Right cardiac atrium (tissue), 5 donors: Measurements from ENCODE around the gene SLC25A13. TPM values are rescaled to one million over a fixed set of nuclear protein-coding genes. Genes with fewer than 3 reads are reported as not detected.
"Not testable (repeated sequence)": the region's sequence is repeated elsewhere in the genome, so short reads cannot be mapped to it uniquely, and the experiment has no call there.

Experiments used
- ATAC-seq, 2 donors: fragments of 200-7000 bp; cut with Tn5 transposase; one replicate each; pipeline versions ENCODE4 v1.8.0 to v1.9.1; 2020; ENCODE audit warnings: moderate library complexity in 2 of 2, mild to moderate bottlenecking in 1 of 2
- DNase-seq, 3 donors: peaks; one replicate each; pipeline ENCODE4 v3.0.0-alpha.2; 2020
- H3K27ac ChIP-seq: one replicate; pipeline ENCODE4 v1.5.1; 2013; ENCODE audit warnings: mild to moderate bottlenecking, low read length, control low read depth, moderate library complexity
- H3K27me3 ChIP-seq: one replicate; pipeline ENCODE4 v1.6.1; 2013; ENCODE audit not compliant: control insufficient read depth, insufficient read depth
- H3K4me1 ChIP-seq: one replicate; pipeline ENCODE4 v1.6.1; 2013; ENCODE audit warnings: low read length; ENCODE audit not compliant: control insufficient read depth, insufficient read depth
- H3K4me3 ChIP-seq: one replicate; pipeline ENCODE4 v1.5.1; 2013; ENCODE audit warnings: low read length, control low read depth
- H3K9me3 ChIP-seq: one replicate; pipeline ENCODE4 v1.6.1; 2013; ENCODE audit warnings: low read length; ENCODE audit not compliant: control insufficient read depth
- WGBS: extraction: QIAGEN DNeasy Blood & Tissue Kit; methylation state at CpG from one replicate; pipeline ENCODE4 v1.1.7; 2013; 5-methylcytosine and 5-hydroxymethylcytosine counted together
- intact Hi-C, 4 donors: fragments of 100-400 bp; cut with DNase I; formaldehyde crosslinking; loops; one replicate each; pipeline versions ENCODE4 v1.11.0 to v1.14.0; 2022 to 2023
- polyA plus RNA-seq: library from polyadenylated mRNA; stranded (reverse); fragments of 200-250 nt; gene quantifications from one replicate; pipeline ENCODE4 v1.2.3, GENCODE V29; 2013
- total RNA-seq, 4 donors: library from RNA; stranded (reverse); fragmentation: NEBNext Ultra II Directional; extraction: Animal tissue kit (Norgen Biotek cat#: 25700); gene quantifications; one replicate each; pipeline ENCODE4 v1.2.1, GENCODE V29; 2021
- donor health status: healthy with polysubstance abuse.
- donor health status: DM: no; HTN: yes; CAD: no.
- donor health status: DM: no; HTN: no; CAD: no.
- donor health status: DM: no; HTN: yes; CAD: no; lungs with severe emphysema.
- donor health status: DM: yes; HTN: yes; CAD: no.

SLC25A13 gene
- total and polyA plus RNA-seq, 5 donors = 4.5 to 23.3 (median 12.1) TPM

- intact Hi-C loops, H3K27ac ChIP-seq, H3K27me3 ChIP-seq, H3K4me1 ChIP-seq, ATAC-seq, H3K9me3 ChIP-seq, DNase-seq, H3K4me3 ChIP-seq: not testable (repeated sequence)
- WGBS = 94% methylated on average over 6 of the region's 6 CpGs
These were observed 167.4 kb downstream of the SLC25A13 start for GRCh38 chr7:96154506-96154905.

- no peak for ATAC-seq
- Histone ChIP-seq H3K4me1 (no peaks in the 10 kb centered on the region), H3K4me3 (no peak overlapping the region), H3K27ac (no peak overlapping the region), H3K9me3 (no peaks in the 10 kb centered on the region), H3K27me3 (no peaks in the 10 kb centered on the region)
- 94% methylated on average over 5 of the region's 5 CpGs for WGBS
- no peak for DNase-seq
- intact Hi-C loops = no loop called here
These were observed 169.2 kb downstream of the SLC25A13 start for GRCh38 chr7:96152706-96153105.

GRCh38 chr7:96151889-96152288, 170.0 kb downstream of the SLC25A13 start:
- 92% methylated on average over 3 of the region's 3 CpGs for WGBS
- Histone ChIP-seq H3K4me3 (no peak overlapping the region), H3K9me3 (no peaks in the 10 kb centered on the region), H3K4me1 (no peaks in the 10 kb centered on the region), H3K27ac (no peak overlapping the region), H3K27me3 (no peaks in the 10 kb centered on the region)
- DNase-seq (no peak), ATAC-seq (no peak)
- intact Hi-C loops = no loop called here

GRCh38 chr7:96144260-96144526, 177.7 kb downstream of the SLC25A13 start:
- intact Hi-C loops = no loop called here
- no peak for DNase-seq
- Histone ChIP-seq H3K9me3 (no peaks in the 10 kb centered on the region), H3K27me3 (no peaks in the 10 kb centered on the region), H3K4me1 (no peaks in the 10 kb centered on the region), H3K27ac (no peak overlapping the region), H3K4me3 (no peak overlapping the region)
- 70% methylated on average over 1 of the region's 1 CpG for WGBS
- ATAC-seq = no peak

GRCh38 chr7:96143495-96144259, 178.2 kb downstream of the SLC25A13 start:
- no peaks in the 10 kb centered on the region for H3K9me3 ChIP-seq
- intact Hi-C loops = no loop called here
- H3K27me3 ChIP-seq = no peaks in the 10 kb centered on the region
- no peak overlapping the region for H3K4me3 ChIP-seq
- ATAC-seq (no peak), DNase-seq (no peak)
- H3K4me1 ChIP-seq = no peaks in the 10 kb centered on the region
- WGBS = 92% methylated on average over 1 of the region's 1 CpG
- H3K27ac ChIP-seq = no peak overlapping the region

GRCh38 chr7:96136600-96137239, 185.2 kb downstream of the SLC25A13 start:
- ATAC-seq (no peak), DNase-seq (no peak)
- Histone ChIP-seq H3K27me3 (no peaks in the 10 kb centered on the region), H3K4me1 (no peaks in the 10 kb centered on the region), H3K9me3 (no peaks in the 10 kb centered on the region), H3K4me3 (no peak overlapping the region), H3K27ac (no peak overlapping the region)
- intact Hi-C loops = no loop called here
- 98% methylated on average over 5 of the region's 5 CpGs for WGBS

- Histone ChIP-seq H3K27ac (no peak overlapping the region), H3K9me3 (no peaks in the 10 kb centered on the region), H3K4me1 (no peaks in the 10 kb centered on the region), H3K4me3 (no peak overlapping the region), H3K27me3 (no peaks in the 10 kb centered on the region)
- ATAC-seq (no peak), DNase-seq (no peak)
- intact Hi-C loops = no loop called here
- 99% methylated on average over 2 of the region's 2 CpGs for WGBS
These were observed 186.7 kb downstream of the SLC25A13 start for GRCh38 chr7:96135241-96135640.

GRCh38 chr7:96131525-96131924, 190.4 kb downstream of the SLC25A13 start:
- Histone ChIP-seq H3K27me3 (no peaks in the 10 kb centered on the region), H3K4me3 (no peak overlapping the region), H3K27ac (no peak overlapping the region), H3K9me3 (no peaks in the 10 kb centered on the region), H3K4me1 (no peaks in the 10 kb centered on the region)
- DNase-seq = no peak
- ATAC-seq = no peak
- intact Hi-C loops = no loop called here
- 93% methylated on average over 3 of the region's 3 CpGs for WGBS

- Histone ChIP-seq H3K4me3 (no peak overlapping the region), H3K27me3 (no peaks in the 10 kb centered on the region), H3K4me1 (no peaks in the 10 kb centered on the region), H3K9me3 (no peaks in the 10 kb centered on the region), H3K27ac (no peak overlapping the region)
- intact Hi-C loops = no loop called here
- ATAC-seq (no peak), DNase-seq (no peak)
- WGBS = 88% methylated on average over 2 of the region's 2 CpGs
These were observed 194.2 kb downstream of the SLC25A13 start for GRCh38 chr7:96127746-96128145.

GRCh38 chr7:96126382-96126781, 195.5 kb downstream of the SLC25A13 start:
- no peak for DNase-seq
- no peaks in the 10 kb centered on the region for H3K9me3 ChIP-seq
- H3K27ac ChIP-seq = no peak overlapping the region
- no peaks in the 10 kb centered on the region for H3K27me3 ChIP-seq
- no peak overlapping the region for H3K4me3 ChIP-seq
- intact Hi-C loops = no loop called here
- no peak for ATAC-seq
- H3K4me1 ChIP-seq = no peaks in the 10 kb centered on the region

GRCh38 chr7:96122746-96123145, 199.2 kb downstream of the SLC25A13 start:
- H3K4me1 ChIP-seq = no peaks in the 10 kb centered on the region
- H3K4me3 ChIP-seq = no peak overlapping the region
- intact Hi-C loops = no loop called here
- H3K27me3 ChIP-seq = no peaks in the 10 kb centered on the region
- no peak overlapping the region for H3K27ac ChIP-seq
- H3K9me3 ChIP-seq = no peaks in the 10 kb centered on the region
- DNase-seq = no peak
- ATAC-seq = no peak
- 97% methylated on average over 2 of the region's 2 CpGs for WGBS

- Histone ChIP-seq H3K27ac (no peak overlapping the region), H3K4me3 (no peak overlapping the region), H3K27me3 (no peaks in the 10 kb centered on the region), H3K9me3 (no peaks in the 10 kb centered on the region), H3K4me1 (no peaks in the 10 kb centered on the region)
- WGBS = 81% methylated on average over 6 of the region's 6 CpGs
- DNase-seq (no peak), ATAC-seq (no peak)
- intact Hi-C loops = no loop called here
These were observed 200.1 kb downstream of the SLC25A13 start for GRCh38 chr7:96121752-96122151.
